DND-41 (cell line): ENCODE results near the gene C1orf167.

ENCODE experiments used
- ATAC-seq: fragments of 200-7000 bp; cut with Tn5 transposase; 3 replicates; pipeline ENCODE4 v1.9.1; 2021; ENCODE audit warnings: low read depth; ENCODE audit not compliant: insufficient read depth
- DNase-seq: peaks from one replicate; pipeline ENCODE4 v3.0.0-alpha.2; 2020
- H2AFZ ChIP-seq: 2 replicates; pipeline ENCODE4 v1.6.0; 2012; ENCODE audit warnings: low read depth, low read length
- H3K27ac ChIP-seq: 2 replicates; pipeline ENCODE4 v1.5.1; 2012; ENCODE audit warnings: low read length, inconsistent platforms
- H3K27me3 ChIP-seq: fragments of 200-600 bp; sonication (generic); 2 replicates; pipeline ENCODE4 v1.6.0; 2012; ENCODE audit warnings: low read length, mild to moderate bottlenecking, inconsistent platforms; ENCODE audit not compliant: insufficient read depth, poor library complexity
- H3K36me3 ChIP-seq: 2 replicates; pipeline ENCODE4 v1.5.1; 2012; ENCODE audit warnings: low read length, inconsistent platforms; ENCODE audit not compliant: insufficient read depth
- H3K4me1 ChIP-seq: 2 replicates; pipeline ENCODE4 v1.5.1; 2012; ENCODE audit warnings: mild to moderate bottlenecking, low read length; ENCODE audit not compliant: insufficient read depth
- H3K4me2 ChIP-seq: 2 replicates; pipeline ENCODE4 v1.6.0; 2012; ENCODE audit warnings: mild to moderate bottlenecking, moderate library complexity, low read length, inconsistent platforms; ENCODE audit not compliant: insufficient read depth
- H3K4me3 ChIP-seq, 2 experiments: fragments of 200-600 bp in 1 of 2; shearing (Covaris generic) in 1 of 2; 2 replicates each; pipeline ENCODE4 v1.5.1; 2012 to 2016; ENCODE audit warnings: inconsistent platforms in 2 of 2, low read length in 2 of 2, mild to moderate bottlenecking in 2 of 2, low read depth in 1 of 2, moderate library complexity in 1 of 2
- H3K79me2 ChIP-seq: 2 replicates; pipeline ENCODE4 v1.6.0; 2012; ENCODE audit warnings: low read length, inconsistent platforms; ENCODE audit not compliant: insufficient read depth
- H3K9ac ChIP-seq: 2 replicates; pipeline ENCODE4 v1.6.0; 2012; ENCODE audit warnings: low read depth, mild to moderate bottlenecking, inconsistent platforms, low read length, moderate library complexity
- H3K9me3 ChIP-seq: 2 replicates; pipeline ENCODE4 v1.5.1; 2012; ENCODE audit warnings: low read length, moderate library complexity, mild to moderate bottlenecking, inconsistent platforms; ENCODE audit not compliant: insufficient read depth, severe bottlenecking
- H4K20me1 ChIP-seq: 2 replicates; pipeline ENCODE4 v1.6.0; 2012; ENCODE audit warnings: low read length; ENCODE audit not compliant: insufficient read depth
- EZH2 ChIP-seq: IDR thresholded peaks from 3 replicates; pipeline ENCODE4 v1.6.1; 2012; ENCODE audit warnings: borderline replicate concordance, low read depth, mild to moderate bottlenecking, moderate library complexity, low read length, inconsistent platforms; ENCODE audit not compliant: severe bottlenecking
- TF ChIP-seq, protein P1 (sequence below): IDR thresholded peaks from 2 replicates; pipeline ENCODE4 v1.5.1; 2012; ENCODE audit warnings: borderline replicate concordance, low read length, moderate library complexity, mild to moderate bottlenecking; ENCODE audit not compliant: poor library complexity, severe bottlenecking; ENCODE audit errors: extremely low read depth

C1orf167 gene

DNA sequence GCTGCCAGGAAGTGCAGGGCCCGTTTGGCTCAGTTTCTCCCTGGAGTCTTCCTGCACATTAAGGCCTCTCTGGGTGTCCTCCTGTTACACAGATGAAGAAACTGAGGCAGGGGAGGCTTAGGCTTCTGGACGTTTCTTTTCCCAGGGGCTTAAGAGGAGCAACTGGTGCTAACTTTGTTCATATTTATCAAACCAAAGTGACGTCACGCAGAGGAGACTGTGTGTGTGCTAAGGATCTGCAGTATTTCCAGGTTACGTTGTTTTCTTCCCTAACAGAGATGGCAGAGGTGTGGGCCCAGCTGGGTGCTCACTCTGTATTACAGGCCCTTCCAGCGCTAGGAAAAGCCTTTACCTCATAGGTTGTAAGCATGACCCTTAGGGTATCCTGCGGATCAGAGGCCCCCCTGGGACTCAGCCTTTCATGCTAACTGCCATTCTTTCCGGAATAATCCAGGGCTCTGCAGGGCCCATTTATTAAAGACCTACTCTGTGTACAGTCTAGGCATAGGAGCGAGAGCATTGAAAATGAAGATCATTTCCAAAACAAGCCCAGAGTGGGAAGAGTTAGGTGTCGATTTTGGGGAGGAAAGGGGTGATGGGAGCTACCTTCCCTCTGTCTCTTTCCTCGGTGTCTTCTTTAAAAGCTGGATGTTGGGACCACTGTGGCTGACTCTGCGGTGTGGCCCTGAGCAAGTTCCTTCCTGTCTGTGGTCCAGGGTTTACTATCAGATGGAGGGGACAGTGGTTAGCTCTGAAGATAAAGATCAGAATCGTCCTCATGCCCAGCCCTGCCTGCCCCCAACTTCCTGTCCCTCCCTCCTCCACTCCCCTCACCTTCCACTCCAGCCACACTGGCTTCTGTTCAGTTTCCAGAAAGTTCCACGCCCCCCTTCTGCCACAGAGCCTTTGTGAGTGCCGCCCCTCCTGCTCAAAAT is 21.5 kb upstream of the C1orf167 start:
- peak overlapping the region; percentile 18; the same call in 1 of the 2 replicates for H3K27ac ChIP-seq

GRCh38 chr1:11741482-11741881 is 20.5 kb upstream of the C1orf167 start:
- Histone ChIP-seq H3K36me3 (no peaks in the 10 kb centered on the region), H3K9ac (no peak overlapping the region), H3K4me2 (peak overlapping the region; percentile 15; the same call in 1 of the 2 replicates), H2AFZ (no peak overlapping the region), H3K27ac (no peak overlapping the region), H3K27me3 (peaks cover 21% of the 10 kb centered on the region), H4K20me1 (peaks cover 30% of the 10 kb centered on the region), H3K4me3 (no peak overlapping the region), H3K9me3 (no peaks in the 10 kb centered on the region), H3K79me2 (no peaks in the 10 kb centered on the region), H3K4me1 (peaks cover 35% of the 10 kb centered on the region)
- TF ChIP-seq, protein P1, sequence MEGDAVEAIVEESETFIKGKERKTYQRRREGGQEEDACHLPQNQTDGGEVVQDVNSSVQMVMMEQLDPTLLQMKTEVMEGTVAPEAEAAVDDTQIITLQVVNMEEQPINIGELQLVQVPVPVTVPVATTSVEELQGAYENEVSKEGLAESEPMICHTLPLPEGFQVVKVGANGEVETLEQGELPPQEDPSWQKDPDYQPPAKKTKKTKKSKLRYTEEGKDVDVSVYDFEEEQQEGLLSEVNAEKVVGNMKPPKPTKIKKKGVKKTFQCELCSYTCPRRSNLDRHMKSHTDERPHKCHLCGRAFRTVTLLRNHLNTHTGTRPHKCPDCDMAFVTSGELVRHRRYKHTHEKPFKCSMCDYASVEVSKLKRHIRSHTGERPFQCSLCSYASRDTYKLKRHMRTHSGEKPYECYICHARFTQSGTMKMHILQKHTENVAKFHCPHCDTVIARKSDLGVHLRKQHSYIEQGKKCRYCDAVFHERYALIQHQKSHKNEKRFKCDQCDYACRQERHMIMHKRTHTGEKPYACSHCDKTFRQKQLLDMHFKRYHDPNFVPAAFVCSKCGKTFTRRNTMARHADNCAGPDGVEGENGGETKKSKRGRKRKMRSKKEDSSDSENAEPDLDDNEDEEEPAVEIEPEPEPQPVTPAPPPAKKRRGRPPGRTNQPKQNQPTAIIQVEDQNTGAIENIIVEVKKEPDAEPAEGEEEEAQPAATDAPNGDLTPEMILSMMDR, result no peak
- no peak for TF ChIP-seq EZH2
- DNase-seq (no peak), ATAC-seq (no peak)

More for the DNA sequence above, 21.5 kb upstream of the C1orf167 start:
- peaks cover 44% of the 10 kb centered on the region for H3K4me1 ChIP-seq
- peaks cover 28% of the 10 kb centered on the region for H4K20me1 ChIP-seq
- H3K9ac ChIP-seq, result no peak overlapping the region
- no peaks in the 10 kb centered on the region for H3K36me3 ChIP-seq
- H2AFZ ChIP-seq, result no peak overlapping the region
- H3K9me3 ChIP-seq, result no peaks in the 10 kb centered on the region
- peaks cover 31% of the 10 kb centered on the region for H3K27me3 ChIP-seq
- DNase-seq (peak; percentile 73), ATAC-seq (peak; percentile 73)
- H3K79me2 ChIP-seq, result no peaks in the 10 kb centered on the region
- no peak overlapping the region for H3K4me3 ChIP-seq
- TF ChIP-seq, protein P1, result no peak
- no peak for TF ChIP-seq EZH2
- H3K4me2 ChIP-seq, result peak overlapping the region; percentile 15; the same call in 1 of the 2 replicates

DNA sequence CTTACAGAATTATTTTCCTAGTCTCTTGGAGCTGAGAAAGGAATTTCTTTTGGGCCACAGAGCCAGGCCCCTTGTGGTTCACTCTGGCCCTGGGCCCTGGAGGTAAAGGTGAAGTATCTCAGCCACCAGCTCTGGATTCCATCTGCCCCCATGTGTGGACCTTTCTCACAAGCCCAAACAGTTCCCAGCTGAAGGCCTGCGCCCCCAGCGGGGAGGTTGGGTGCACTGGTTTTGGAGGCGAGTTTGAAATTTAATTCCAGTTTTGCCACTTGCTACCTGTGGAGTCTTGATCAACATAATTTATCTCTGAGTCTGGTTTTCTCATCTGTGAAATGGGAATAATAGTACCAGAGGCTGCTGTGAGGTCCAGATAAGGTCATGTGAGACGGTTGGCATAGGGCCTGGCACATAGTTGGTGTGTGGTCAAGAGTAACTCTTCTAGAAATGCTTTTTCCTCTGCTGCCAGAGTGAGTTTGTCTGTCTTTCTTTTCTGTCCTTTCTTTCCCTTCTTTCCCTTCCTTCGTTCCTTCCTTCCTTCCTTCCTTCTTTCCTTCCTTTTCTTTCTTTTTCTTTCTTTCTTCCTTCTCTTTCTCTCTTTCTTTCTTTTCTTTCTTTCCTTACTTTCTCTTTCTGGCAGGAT is 20.0 kb upstream of the C1orf167 start:
- peaks cover 29% of the 10 kb centered on the region for H3K4me1 ChIP-seq
- no peak overlapping the region for H2AFZ ChIP-seq
- no peaks in the 10 kb centered on the region for H3K9me3 ChIP-seq
- peaks cover 30% of the 10 kb centered on the region for H4K20me1 ChIP-seq
- H3K36me3 ChIP-seq, result no peaks in the 10 kb centered on the region
- no peak overlapping the region for H3K4me2 ChIP-seq
- H3K27me3 ChIP-seq, result peaks cover 16% of the 10 kb centered on the region
- TF ChIP-seq, protein P1, result no peak
- TF ChIP-seq EZH2, result no peak
- no peak overlapping the region for H3K4me3 ChIP-seq
- H3K27ac ChIP-seq, result no peak overlapping the region
- no peaks in the 10 kb centered on the region for H3K79me2 ChIP-seq
- ATAC-seq (no peak), DNase-seq (no peak)
- no peak overlapping the region for H3K9ac ChIP-seq
